OCI-LY7 (cell line): ENCODE results near the gene CHGA. TPM values are rescaled to one million over a fixed set of nuclear protein-coding genes. Genes with fewer than 3 reads are reported as not detected.

ENCODE experiments used
- BruUV-seq: library from RNA; stranded (reverse); fragments of 400-500 nt; replicated peaks from 2 replicates; lab custom pipeline; 2021; lab: Mats Ljungman, UMichigan
- CTCF ChIA-PET: fragments of 300-600 bp; sonication (Branson Sonifier 250); formaldehyde crosslinking; loops from one replicate; lab custom pipeline; 2022; ENCODE audit warnings: antibody characterized with exemption; ENCODE audit not compliant: unreplicated experiment; lab: Charles Lee
- POLR2A ChIA-PET: fragments of 300-600 bp; sonication (Branson Sonifier 250); formaldehyde crosslinking; loops from one replicate; lab custom pipeline; 2022; ENCODE audit warnings: antibody characterized with exemption; lab: Charles Lee
- DNase-seq: peaks from one replicate; pipeline ENCODE4 v3.0.0-alpha.2; 2015; ENCODE audit warnings: low spot score
- H2AFZ ChIP-seq: fragments of 200-600 bp; sonication (generic), shearing (Covaris generic); 2 replicates; pipeline ENCODE4 v1.6.1; 2014; ENCODE audit warnings: mild to moderate bottlenecking, antibody characterized with exemption, low read length, moderate library complexity
- H3K27ac ChIP-seq: fragments of 200-600 bp; sonication (generic); 2 replicates; pipeline ENCODE4 v1.5.1; 2014; ENCODE audit warnings: mixed run types, low read depth, mild to moderate bottlenecking, moderate library complexity, low read length, inconsistent platforms; ENCODE audit not compliant: poor library complexity, severe bottlenecking
- H3K36me3 ChIP-seq: fragments of 200-600 bp; sonication (generic); 2 replicates; pipeline ENCODE4 v1.6.1; 2014; ENCODE audit warnings: mild to moderate bottlenecking, antibody characterized with exemption, low read length, moderate library complexity, mixed read lengths; ENCODE audit not compliant: insufficient read depth
- H3K4me1 ChIP-seq: fragments of 200-600 bp; sonication (generic); 2 replicates; pipeline ENCODE4 v1.5.1; 2014; ENCODE audit warnings: mild to moderate bottlenecking, low read length; ENCODE audit not compliant: insufficient read depth, poor library complexity, severe bottlenecking
- H3K4me2 ChIP-seq: fragments of 200-600 bp; sonication (generic); 2 replicates; pipeline ENCODE4 v1.6.1; 2014; ENCODE audit warnings: mild to moderate bottlenecking, low read length
- H3K4me3 ChIP-seq: fragments of 200-600 bp; sonication (generic); 2 replicates; pipeline ENCODE4 v1.5.1; 2014; ENCODE audit warnings: mild to moderate bottlenecking, low read depth, low read length; ENCODE audit not compliant: poor library complexity, severe bottlenecking
- H3K79me2 ChIP-seq: fragments of 200-600 bp; sonication (generic); 2 replicates; pipeline ENCODE4 v1.6.1; 2016; ENCODE audit warnings: low read depth, mild to moderate bottlenecking, low read length, moderate library complexity, mixed read lengths; ENCODE audit not compliant: insufficient read depth
- H3K9me2 ChIP-seq: fragments of 200-600 bp; sonication (generic); 2 replicates; pipeline ENCODE4 v1.6.1; 2016; ENCODE audit warnings: mild to moderate bottlenecking, low read length, mixed read lengths; ENCODE audit not compliant: insufficient read depth
- H3K9me3 ChIP-seq: fragments of 200-600 bp; sonication (generic); 2 replicates; pipeline ENCODE4 v1.6.1; 2014; ENCODE audit warnings: mild to moderate bottlenecking, mixed run types, low read length, mixed read lengths
- H4K20me1 ChIP-seq: fragments of 200-600 bp; sonication (generic); 2 replicates; pipeline ENCODE4 v1.6.1; 2014; ENCODE audit warnings: mild to moderate bottlenecking, antibody characterized with exemption, low read length, moderate library complexity, mixed read lengths; ENCODE audit not compliant: insufficient read depth
- CTCF ChIP-seq: fragments of 200-600 bp; sonication (generic); conservative IDR thresholded peaks from 2 replicates; pipeline ENCODE4 v1.5.1; 2014; ENCODE audit warnings: mild to moderate bottlenecking, antibody characterized with exemption, low read length, moderate library complexity, mixed read lengths
- EZH2phosphoT487 ChIP-seq: fragments of 200-600 bp; sonication (generic); IDR thresholded peaks from 2 replicates; pipeline ENCODE4 v1.6.1; 2018; ENCODE audit warnings: low read depth, borderline replicate concordance, mild to moderate bottlenecking, mixed run types, antibody characterized with exemption, low read length, moderate library complexity, mixed read lengths
- intact Hi-C: fragments of 100-400 bp; cut with micrococcal nuclease; formaldehyde crosslinking; loops from one replicate; pipeline ENCODE4 v1.10.0; 2022; ENCODE audit not compliant: unreplicated experiment
- total RNA-seq, 2 experiments: library from RNA; depleted of rRNA in 1 of 2; stranded (reverse); fragments of >200 nt in 1 of 2; shearing (Covaris generic) in 1 of 2; gene quantifications; 2 replicates each; pipeline ENCODE4 v1.2.3, GENCODE V29; 2014 to 2022

CHGA gene
- total RNA-seq, 2 experiments from 2014 or later, result 0.57 TPM; not detected in 1

- no peak overlapping the region for H3K27ac ChIP-seq
- no peaks in the 10 kb centered on the region for H3K4me1 ChIP-seq
- H3K4me3 ChIP-seq, result no peak overlapping the region
- no peak overlapping the region for H2AFZ ChIP-seq
- H4K20me1 ChIP-seq, result no peaks in the 10 kb centered on the region
- no peak for TF ChIP-seq CTCF
- TF ChIP-seq EZH2phosphoT487, result no peak
- no peaks in the 10 kb centered on the region for H3K9me3 ChIP-seq
- CTCF ChIA-PET, result no interaction called here
- no TSS peak for BruUV-seq
- no peaks in the 10 kb centered on the region for H3K79me2 ChIP-seq
- no peak for DNase-seq
- POLR2A ChIA-PET, result no interaction called here
- H3K9me2 ChIP-seq, result no peaks in the 10 kb centered on the region
- no peak overlapping the region for H3K4me2 ChIP-seq
- no peaks in the 10 kb centered on the region for H3K36me3 ChIP-seq
- intact Hi-C loops, result no loop called here
Measured at GRCh38 chr14:92956961-92957360, 34.0 kb downstream of the CHGA start.

DNA sequence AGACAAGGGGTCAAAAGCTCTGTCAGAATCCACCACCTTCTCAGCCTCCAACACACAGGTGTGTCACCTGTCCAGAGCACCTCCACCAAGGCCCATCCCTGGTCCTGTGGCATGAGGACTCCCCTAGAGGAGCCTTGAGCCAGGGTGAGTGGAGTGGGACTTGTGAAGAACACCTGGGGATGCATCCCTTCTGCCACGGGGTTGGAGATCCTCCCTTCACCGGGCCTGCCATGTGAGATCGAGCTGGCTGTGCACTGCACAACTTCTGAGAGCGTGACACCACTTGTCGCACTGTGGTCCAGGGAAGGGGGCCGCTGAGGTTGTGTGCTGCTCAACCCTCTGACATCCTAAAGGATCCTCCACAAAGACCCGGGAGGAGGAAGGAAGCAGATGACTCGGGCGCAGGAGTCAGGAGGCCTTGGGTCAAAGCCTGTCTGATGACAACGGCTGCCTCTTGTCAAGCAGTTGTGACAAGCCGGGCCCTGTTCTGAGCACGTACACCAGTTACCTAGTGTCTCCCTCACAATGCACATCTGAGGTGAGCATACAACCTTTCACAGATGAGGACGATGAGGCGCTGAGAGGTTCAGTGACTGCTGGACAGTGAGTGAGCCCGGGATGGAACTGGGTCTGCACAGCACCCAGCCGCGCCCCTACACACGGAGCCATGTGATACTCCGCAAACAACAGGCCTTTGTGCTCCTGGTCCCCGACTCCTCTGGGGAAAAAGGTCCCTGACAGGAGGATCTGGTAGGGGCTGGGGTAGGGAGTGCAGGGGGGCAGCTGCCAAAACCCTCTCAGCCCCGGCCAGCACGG lies 35.6 kb downstream of the CHGA start:
- H3K9me3 ChIP-seq, result no peaks in the 10 kb centered on the region
- no peak overlapping the region for H3K4me2 ChIP-seq
- H3K9me2 ChIP-seq, result no peaks in the 10 kb centered on the region
- H2AFZ ChIP-seq, result no peak overlapping the region
- no peaks in the 10 kb centered on the region for H3K36me3 ChIP-seq
- ChIA-PET CTCF (no interaction called here), POLR2A (no interaction called here)
- no peak for DNase-seq
- H3K27ac ChIP-seq, result no peak overlapping the region
- H3K4me3 ChIP-seq, result no peak overlapping the region
- no peaks in the 10 kb centered on the region for H3K79me2 ChIP-seq
- intact Hi-C loops, result no loop called here
- no peaks in the 10 kb centered on the region for H3K4me1 ChIP-seq
- no peaks in the 10 kb centered on the region for H4K20me1 ChIP-seq
- no TSS peak for BruUV-seq
- TF ChIP-seq EZH2phosphoT487 (no peak), CTCF (no peak)

DNA sequence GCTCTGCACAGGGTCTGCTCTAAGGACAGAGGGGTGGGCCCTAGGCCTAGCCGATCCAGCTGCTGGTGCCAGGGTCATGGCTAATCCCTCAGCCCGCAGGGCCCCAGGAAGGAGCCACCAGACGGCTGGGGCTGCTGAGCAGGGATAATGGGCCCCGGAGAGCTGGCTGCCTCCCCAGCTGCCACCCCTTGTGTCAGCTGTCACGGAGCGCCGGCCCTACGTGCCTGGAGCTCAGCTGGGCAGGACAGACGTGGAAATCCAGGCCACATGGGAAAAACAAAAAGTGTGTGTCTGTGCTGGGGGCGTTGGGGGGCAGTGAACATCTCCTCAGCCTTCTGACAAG lies 36.2 kb downstream of the CHGA start:
- Histone ChIP-seq H2AFZ (no peak overlapping the region), H4K20me1 (no peaks in the 10 kb centered on the region), H3K79me2 (no peaks in the 10 kb centered on the region), H3K9me3 (no peaks in the 10 kb centered on the region), H3K4me2 (no peak overlapping the region), H3K36me3 (no peaks in the 10 kb centered on the region), H3K27ac (no peak overlapping the region), H3K4me1 (no peaks in the 10 kb centered on the region), H3K4me3 (no peak overlapping the region), H3K9me2 (no peaks in the 10 kb centered on the region)
- TF ChIP-seq CTCF (no peak), EZH2phosphoT487 (no peak)
- intact Hi-C loops, result no loop called here
- no peak for DNase-seq
- POLR2A ChIA-PET, result no interaction called here
- BruUV-seq, result no TSS peak
- CTCF ChIA-PET, result no interaction called here
